Naive B cell (primary cell): ENCODE results near the gene KATNAL1. TPM values are rescaled to one million over a fixed set of nuclear protein-coding genes. Genes with fewer than 3 reads are reported as not detected.
A peak's percentile ranks its signal among the peaks of the same experiment; 100 is the strongest.

Experiments used
- ATAC-seq, 2 donors: fragments of 150-1000 bp; cut with Tn5 transposase; 2 replicates each; pipeline ENCODE4 v1.10.0; 2021; ENCODE audit warnings: low read depth in 2 of 2, mild to moderate bottlenecking in 2 of 2, moderate library complexity in 2 of 2
- DNase-seq: peaks from one replicate; pipeline ENCODE4 v3.0.0; 2022
- H3K27ac Mint-ChIP-seq, 6 donors: one replicate each; pipeline ENCODE4 v1.8.0; 2020 to 2022; ENCODE audit warnings: mild to moderate bottlenecking in 6 of 6, mixed read lengths in 6 of 6, moderate library complexity in 5 of 6, inconsistent platforms in 2 of 6
- H3K27me3 Mint-ChIP-seq, 3 donors: one replicate each; pipeline ENCODE4 v1.8.0; 2021 to 2022; ENCODE audit warnings: mixed read lengths in 3 of 3, mild to moderate bottlenecking in 1 of 3
- H3K36me3 Mint-ChIP-seq, 2 donors: one replicate each; pipeline ENCODE4 v1.8.0; 2020 to 2022; ENCODE audit warnings: mixed read lengths in 2 of 2, inconsistent platforms in 1 of 2, mild to moderate bottlenecking in 1 of 2
- H3K4me1 Mint-ChIP-seq, 3 donors: one replicate each; pipeline ENCODE4 v1.8.0; 2020 to 2022; ENCODE audit warnings: mixed read lengths in 3 of 3, inconsistent platforms in 1 of 3, mild to moderate bottlenecking in 1 of 3, moderate library complexity in 1 of 3
- H3K4me3 Mint-ChIP-seq, 8 donors: one replicate each; pipeline ENCODE4 v1.8.0; 2020 to 2022; ENCODE audit warnings: mild to moderate bottlenecking in 8 of 8, mixed read lengths in 8 of 8, moderate library complexity in 8 of 8, inconsistent platforms in 2 of 8
- H3K9me3 Mint-ChIP-seq, 7 donors: one replicate each; pipeline ENCODE4 v1.8.0; 2020 to 2022; ENCODE audit warnings: mixed read lengths in 7 of 7, mild to moderate bottlenecking in 5 of 7, inconsistent platforms in 2 of 7, moderate library complexity in 1 of 7
- polyA plus RNA-seq, 6 donors: library from polyadenylated mRNA; unstranded; fragments of 300-500 nt; fragmentation: Illumina TruSeq; gene quantifications; one replicate each; pipeline ENCODE4 v1.2.3, GENCODE V29; 2021; ENCODE audit warnings: low read depth in 6 of 6

The KATNAL1 gene
- polyA plus RNA-seq, result 1 to 10 TPM; 3.7 to 8.9 (median 6.9) TPM

- peak; percentile 64 to 66 for ATAC-seq
- Mint-ChIP-seq H3K4me1 (peaks cover 36 to 55% (median 48%) of the 10 kb centered on the region in 3 donors), H3K36me3 (no peaks in the 10 kb centered on the region), H3K27ac (peak within 1 kb of the TSS; percentile 78 to 94 (median 90)), H3K4me3 (peak within 1 kb of the TSS; percentile 86 to 95 (median 91)), H3K27me3 (no peaks in the 10 kb centered on the region), H3K9me3 (no peaks in the 10 kb centered on the region)
- DNase-seq, result peak; percentile 78
These were observed at the start of gene KATNAL1 for GRCh38 chr13:30307194-30307970. Gene KATNAL1 (minus strand): TSS chr13:30307551. CDS start chr13:30283777, 23,774 bp downstream.

- Mint-ChIP-seq H3K27ac (peak overlapping the region in 3 of 6 donors; percentile 12 to 80 (median 27)), H3K36me3 (peaks cover 7 to 11% of the 10 kb centered on the region in 2 donors), H3K27me3 (no peaks in the 10 kb centered on the region), H3K9me3 (peaks cover 2 to 13% (median 9%) of the 10 kb centered on the region in 7 donors), H3K4me3 (peak overlapping the region in 6 of 8 donors; percentile 54 to 82 (median 72)), H3K4me1 (peaks cover 24 to 50% (median 33%) of the 10 kb centered on the region in 3 donors)
- DNase-seq (no peak), ATAC-seq (no peak)
These were observed 48.5 kb upstream of the KATNAL1 start for GRCh38 chr13:30355839-30356238.

GRCh38 chr13:30355384-30355699 lies 48.0 kb upstream of the KATNAL1 start:
- Mint-ChIP-seq H3K36me3 (peaks cover 7 to 11% of the 10 kb centered on the region in 2 donors), H3K4me3 (peak overlapping the region in 7 of 8 donors; percentile 54 to 82 (median 71)), H3K4me1 (peaks cover 24 to 50% (median 33%) of the 10 kb centered on the region in 3 donors), H3K9me3 (peaks cover 2 to 13% (median 9%) of the 10 kb centered on the region in 7 donors), H3K27ac (peak overlapping the region in 5 of 6 donors; percentile 4 to 80 (median 29)), H3K27me3 (no peaks in the 10 kb centered on the region)
- peak; percentile 95 to 97 for ATAC-seq
- DNase-seq, result peak; percentile 77

GRCh38 chr13:30354493-30355383 lies 47.4 kb upstream of the KATNAL1 start:
- Mint-ChIP-seq H3K4me3 (peak overlapping the region in 6 of 8 donors; percentile 56 to 87 (median 72)), H3K4me1 (peaks cover 24 to 48% (median 33%) of the 10 kb centered on the region in 3 donors), H3K36me3 (peaks cover 7 to 11% of the 10 kb centered on the region in 2 donors), H3K27me3 (no peaks in the 10 kb centered on the region), H3K27ac (peak overlapping the region in 4 of 6 donors; percentile 39 to 72 (median 67)), H3K9me3 (peaks cover 2 to 13% (median 9%) of the 10 kb centered on the region in 7 donors)
- peak in 1 of 2 donors; percentile 32 for ATAC-seq
- no peak for DNase-seq

- no peak overlapping the region for H3K27ac Mint-ChIP-seq
- peaks cover 2 to 13% (median 9%) of the 10 kb centered on the region in 7 donors for H3K9me3 Mint-ChIP-seq
- peak overlapping the region in 2 of 8 donors; percentile 13 to 52 for H3K4me3 Mint-ChIP-seq
These were observed 46.3 kb upstream of the KATNAL1 start for GRCh38 chr13:30353471-30354215.

GRCh38 chr13:30353060-30353459 lies 45.7 kb upstream of the KATNAL1 start:
- Mint-ChIP-seq H3K4me3 (no peak overlapping the region), H3K27ac (no peak overlapping the region), H3K36me3 (peaks cover 7 to 11% of the 10 kb centered on the region in 2 donors), H3K4me1 (peaks cover 24 to 49% (median 33%) of the 10 kb centered on the region in 3 donors), H3K9me3 (peaks cover 2 to 13% (median 9%) of the 10 kb centered on the region in 7 donors), H3K27me3 (no peaks in the 10 kb centered on the region)
- DNase-seq, result no peak
- ATAC-seq, result no peak

More at GRCh38 chr13:30353471-30354215, 46.3 kb upstream of the KATNAL1 start:
- peaks cover 24 to 46% (median 33%) of the 10 kb centered on the region in 3 donors for H3K4me1 Mint-ChIP-seq
- no peak for ATAC-seq
- DNase-seq, result no peak
- no peaks in the 10 kb centered on the region for H3K27me3 Mint-ChIP-seq
- peaks cover 7 to 11% of the 10 kb centered on the region in 2 donors for H3K36me3 Mint-ChIP-seq

- peak overlapping the region in 3 of 6 donors; percentile 16 to 57 (median 20) for H3K27ac Mint-ChIP-seq
- peak overlapping the region in 3 of 8 donors; percentile 2 to 70 (median 37) for H3K4me3 Mint-ChIP-seq
- peaks cover 7 to 11% of the 10 kb centered on the region in 2 donors for H3K36me3 Mint-ChIP-seq
- H3K27me3 Mint-ChIP-seq, result no peaks in the 10 kb centered on the region
- peaks cover 2 to 13% (median 9%) of the 10 kb centered on the region in 7 donors for H3K9me3 Mint-ChIP-seq
- DNase-seq, result no peak
- no peak for ATAC-seq
- peaks cover 29 to 55% (median 36%) of the 10 kb centered on the region in 3 donors for H3K4me1 Mint-ChIP-seq
These were observed 44.8 kb upstream of the KATNAL1 start for GRCh38 chr13:30352121-30352520.

- Mint-ChIP-seq H3K36me3 (no peaks in the 10 kb centered on the region), H3K9me3 (no peaks in the 10 kb centered on the region), H3K27ac (peak overlapping the region in 5 of 6 donors; percentile 12 to 76 (median 64)), H3K4me1 (peaks cover 24 to 42% (median 32%) of the 10 kb centered on the region in 3 donors), H3K27me3 (no peaks in the 10 kb centered on the region), H3K4me3 (peak overlapping the region; percentile 7 to 79 (median 60))
- ATAC-seq (peak; percentile 25 to 32), DNase-seq (no peak)
These were observed 39.4 kb upstream of the KATNAL1 start for GRCh38 chr13:30346789-30347167.

GRCh38 chr13:30346153-30346788 lies 38.9 kb upstream of the KATNAL1 start:
- Mint-ChIP-seq H3K4me1 (peaks cover 23 to 38% (median 30%) of the 10 kb centered on the region in 3 donors), H3K36me3 (no peaks in the 10 kb centered on the region), H3K27me3 (no peaks in the 10 kb centered on the region), H3K4me3 (peak overlapping the region; percentile 7 to 79 (median 60)), H3K9me3 (no peaks in the 10 kb centered on the region), H3K27ac (peak overlapping the region in 5 of 6 donors; percentile 31 to 76 (median 64))
- ATAC-seq (peak; percentile 97 to 98), DNase-seq (peak; percentile 61)

GRCh38 chr13:30345426-30346100 lies 38.2 kb upstream of the KATNAL1 start:
- ATAC-seq, result no peak
- no peaks in the 10 kb centered on the region for H3K27me3 Mint-ChIP-seq
- H3K4me3 Mint-ChIP-seq, result peak overlapping the region in 5 of 8 donors; percentile 24 to 67 (median 52)

GRCh38 chr13:30341815-30342570 lies 34.6 kb upstream of the KATNAL1 start:
- no peak overlapping the region for H3K27ac Mint-ChIP-seq
- no peak overlapping the region for H3K4me3 Mint-ChIP-seq

More at GRCh38 chr13:30345426-30346100, 38.2 kb upstream of the KATNAL1 start:
- no peak for DNase-seq
- peaks cover 23 to 38% (median 30%) of the 10 kb centered on the region in 3 donors for H3K4me1 Mint-ChIP-seq
- H3K36me3 Mint-ChIP-seq, result no peaks in the 10 kb centered on the region
- no peaks in the 10 kb centered on the region for H3K9me3 Mint-ChIP-seq
- peak overlapping the region in 1 of 6 donors; percentile 31 for H3K27ac Mint-ChIP-seq

More at GRCh38 chr13:30341815-30342570, 34.6 kb upstream of the KATNAL1 start:
- DNase-seq (no peak), ATAC-seq (no peak)
- H3K9me3 Mint-ChIP-seq, result no peaks in the 10 kb centered on the region
- peaks cover 0 to 3% of the 10 kb centered on the region in 2 donors for H3K36me3 Mint-ChIP-seq
- H3K27me3 Mint-ChIP-seq, result no peaks in the 10 kb centered on the region
- H3K4me1 Mint-ChIP-seq, result peaks cover 17 to 27% (median 21%) of the 10 kb centered on the region in 3 donors
